ENCODE data around the gene C3orf70.

C3orf70 gene

GRCh38 chr3:185037801-185038200 is 115.1 kb downstream of the C3orf70 start:
- no peak for DNase-seq
- H3K27ac Mint-ChIP-seq: no peak overlapping the region
- H3K9me3 Mint-ChIP-seq: peaks cover 15% of the 10 kb centered on the region
- H3K27me3 Mint-ChIP-seq: no peaks in the 10 kb centered on the region
- H3K4me3 Mint-ChIP-seq: no peak overlapping the region
- H3K36me3 Mint-ChIP-seq: peaks cover 39% of the 10 kb centered on the region
- CTCF ChIA-PET: no interaction called here
- H3K4me1 Mint-ChIP-seq: no peaks in the 10 kb centered on the region

- CTCF ChIA-PET: no interaction called here
- peaks cover 41% of the 10 kb centered on the region for H3K36me3 Mint-ChIP-seq
- no peaks in the 10 kb centered on the region for H3K4me1 Mint-ChIP-seq
- no peak overlapping the region for H3K4me3 Mint-ChIP-seq
- no peak overlapping the region for H3K27ac Mint-ChIP-seq
- no peaks in the 10 kb centered on the region for H3K27me3 Mint-ChIP-seq
- no peak for DNase-seq
- H3K9me3 Mint-ChIP-seq: peaks cover 7% of the 10 kb centered on the region
Measured at GRCh38 chr3:185030951-185031350, 121.9 kb downstream of the C3orf70 start.

- H3K27me3 Mint-ChIP-seq: no peaks in the 10 kb centered on the region
- H3K4me1 Mint-ChIP-seq: no peaks in the 10 kb centered on the region
- DNase-seq: no peak
- H3K36me3 Mint-ChIP-seq: peaks cover 41% of the 10 kb centered on the region
- CTCF ChIA-PET: no interaction called here
- H3K4me3 Mint-ChIP-seq: no peak overlapping the region
- no peak overlapping the region for H3K27ac Mint-ChIP-seq
- H3K9me3 Mint-ChIP-seq: peaks cover 7% of the 10 kb centered on the region
Measured at GRCh38 chr3:185030399-185030798, 122.5 kb downstream of the C3orf70 start.

GRCh38 chr3:185029086-185029485 is 123.8 kb downstream of the C3orf70 start:
- H3K36me3 Mint-ChIP-seq: peaks cover 42% of the 10 kb centered on the region
- no peaks in the 10 kb centered on the region for H3K27me3 Mint-ChIP-seq
- no peaks in the 10 kb centered on the region for H3K4me1 Mint-ChIP-seq
- CTCF ChIA-PET: no interaction called here
- H3K9me3 Mint-ChIP-seq: peaks cover 3% of the 10 kb centered on the region
- DNase-seq: no peak
- H3K27ac Mint-ChIP-seq: no peak overlapping the region
- H3K4me3 Mint-ChIP-seq: no peak overlapping the region

DNA sequence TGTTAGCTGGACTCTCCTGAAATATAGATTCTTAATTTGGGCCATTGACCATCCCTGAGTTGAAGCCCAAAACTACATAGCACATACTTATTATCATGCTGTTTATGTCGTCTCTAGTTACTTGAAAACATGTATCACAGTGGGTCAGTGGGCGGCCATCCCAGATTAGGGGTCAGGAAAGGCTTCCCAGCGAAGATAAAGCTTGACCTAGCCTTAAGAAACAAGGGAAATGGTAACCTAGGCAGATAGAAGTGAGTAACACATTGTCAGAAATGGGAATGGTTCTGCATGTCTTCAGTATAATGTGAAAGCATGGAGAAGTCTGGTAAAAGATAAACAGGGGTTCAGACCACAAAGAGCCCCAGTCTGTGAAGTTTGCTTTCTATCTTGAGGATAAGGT is 124.7 kb downstream of the C3orf70 start:
- Mint-ChIP-seq H3K9me3 (peaks cover 3% of the 10 kb centered on the region), H3K36me3 (peaks cover 36% of the 10 kb centered on the region)

More for the DNA sequence above, 124.7 kb downstream of the C3orf70 start:
- DNase-seq: no peak
- H3K4me3 Mint-ChIP-seq: no peak overlapping the region
- CTCF ChIA-PET: no interaction called here
- H3K27ac Mint-ChIP-seq: no peak overlapping the region
- no peaks in the 10 kb centered on the region for H3K27me3 Mint-ChIP-seq
- no peaks in the 10 kb centered on the region for H3K4me1 Mint-ChIP-seq

Measured in activated naive CD4-positive, alpha-beta T cell treated with anti-CD3 and anti-CD28 coated beads, Interleukin-2, amount 10 ng/mL, durations not matched to agents 7 days and 5 days (primary cell).